Neuron (in vitro differentiated cells): ENCODE results near the gene RHCG.

Source experiments
- H2AFZ ChIP-seq: one replicate; pipeline ENCODE4 v1.6.1; 2013; ENCODE audit warnings: low read depth, mild to moderate bottlenecking, inconsistent platforms, low read length, moderate library complexity
- H3K27me3 ChIP-seq: one replicate; pipeline ENCODE4 v1.6.1; 2013; ENCODE audit warnings: low read length; ENCODE audit not compliant: insufficient read depth
- H3K36me3 ChIP-seq: one replicate; pipeline ENCODE4 v1.6.1; 2013; ENCODE audit warnings: low read length; ENCODE audit not compliant: insufficient read depth
- H3K4me1 ChIP-seq: one replicate; pipeline ENCODE4 v1.6.1; 2013; ENCODE audit warnings: low read length; ENCODE audit not compliant: insufficient read depth
- H3K4me3 ChIP-seq: 2 replicates; pipeline ENCODE4 v1.5.1; 2013; ENCODE audit warnings: mild to moderate bottlenecking, low read length, moderate library complexity
- H3K9me3 ChIP-seq: one replicate; pipeline ENCODE4 v1.6.1; 2013; ENCODE audit warnings: low read length

RHCG gene

DNA sequence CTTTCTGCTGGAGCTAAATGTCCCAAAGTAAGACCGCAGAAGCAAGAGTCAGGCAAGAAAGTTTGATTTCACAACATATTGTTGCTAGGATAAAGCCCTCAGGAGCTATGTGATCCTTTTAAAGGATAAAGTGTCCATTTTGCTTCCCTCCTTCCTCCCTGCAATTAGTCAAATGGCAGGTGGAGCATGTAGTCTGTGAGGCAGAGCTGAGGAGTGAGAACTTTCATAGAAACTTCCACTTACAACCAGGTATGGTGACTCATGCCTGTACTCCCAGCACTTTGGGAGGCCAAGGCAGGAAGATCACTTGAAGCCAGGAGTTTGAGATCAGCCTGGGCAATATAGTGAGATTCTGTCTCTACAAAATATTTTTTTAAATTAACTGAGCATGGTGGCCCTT is 25.2 kb upstream of the RHCG start:
- H3K36me3 ChIP-seq = no peaks in the 10 kb centered on the region
- no peak overlapping the region for H3K4me3 ChIP-seq
- peaks cover 14% of the 10 kb centered on the region for H3K27me3 ChIP-seq
- H2AFZ ChIP-seq = no peak overlapping the region
- no peaks in the 10 kb centered on the region for H3K9me3 ChIP-seq
- H3K4me1 ChIP-seq = no peaks in the 10 kb centered on the region

GRCh38 chr15:89515477-89515876 is 19.1 kb upstream of the RHCG start:
- no peaks in the 10 kb centered on the region for H3K36me3 ChIP-seq
- H3K4me1 ChIP-seq = no peaks in the 10 kb centered on the region
- no peak overlapping the region for H3K4me3 ChIP-seq
- no peak overlapping the region for H2AFZ ChIP-seq
- H3K27me3 ChIP-seq = peaks cover 12% of the 10 kb centered on the region
- no peaks in the 10 kb centered on the region for H3K9me3 ChIP-seq

GRCh38 chr15:89514596-89515406 is 18.4 kb upstream of the RHCG start:
- Histone ChIP-seq H2AFZ (no peak overlapping the region), H3K4me3 (no peak overlapping the region), H3K27me3 (peaks cover 12% of the 10 kb centered on the region)

DNA sequence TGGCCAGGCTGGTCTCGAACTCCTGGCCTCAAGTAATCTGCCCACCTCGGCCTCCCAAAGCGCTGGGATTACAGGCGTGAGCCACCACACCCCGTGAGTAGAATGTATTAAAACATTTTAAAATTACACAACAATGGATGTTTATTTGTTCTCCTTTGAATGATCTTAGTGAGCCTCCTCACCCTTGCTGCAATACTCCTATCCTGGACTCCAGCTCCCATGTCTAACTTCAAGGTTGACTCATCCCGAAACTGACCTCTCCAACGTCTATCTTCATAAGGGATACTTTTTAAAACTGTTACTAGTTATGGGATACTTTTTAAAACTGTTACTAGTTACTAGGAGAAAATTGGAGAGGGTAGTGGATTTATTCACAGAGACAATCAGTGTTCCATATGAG is 17.8 kb upstream of the RHCG start:
- H3K4me3 ChIP-seq = no peak overlapping the region
- no peaks in the 10 kb centered on the region for H3K9me3 ChIP-seq
- peaks cover 12% of the 10 kb centered on the region for H3K27me3 ChIP-seq
- H3K36me3 ChIP-seq = no peaks in the 10 kb centered on the region
- no peak overlapping the region for H2AFZ ChIP-seq
- H3K4me1 ChIP-seq = no peaks in the 10 kb centered on the region

More at GRCh38 chr15:89514596-89515406, 18.4 kb upstream of the RHCG start:
- Histone ChIP-seq H3K9me3 (no peaks in the 10 kb centered on the region), H3K4me1 (no peaks in the 10 kb centered on the region), H3K36me3 (no peaks in the 10 kb centered on the region)

DNA sequence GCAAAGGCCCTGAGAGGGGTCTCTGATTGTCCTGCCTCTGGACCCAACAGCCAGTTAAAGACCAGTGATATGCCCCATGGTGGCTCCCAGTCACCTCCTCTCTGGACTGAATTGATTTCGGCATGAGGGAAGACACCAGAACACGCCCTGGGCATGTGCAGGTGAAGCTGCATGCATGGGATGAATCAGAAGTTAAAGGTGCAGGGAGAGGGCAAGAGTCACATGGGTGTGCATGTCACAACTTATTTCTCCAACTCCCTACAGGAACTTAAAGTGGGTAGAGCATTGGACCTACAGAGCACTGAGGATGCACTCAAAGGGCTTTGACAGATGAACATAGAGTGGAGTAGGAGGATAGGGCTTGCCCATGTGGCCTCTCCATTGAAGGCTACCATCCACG is 16.9 kb upstream of the RHCG start:
- Histone ChIP-seq H3K4me1 (no peaks in the 10 kb centered on the region), H3K4me3 (no peak overlapping the region), H3K9me3 (no peaks in the 10 kb centered on the region), H2AFZ (no peak overlapping the region), H3K27me3 (peaks cover 12% of the 10 kb centered on the region), H3K36me3 (no peaks in the 10 kb centered on the region)

GRCh38 chr15:89512631-89513030 is 16.2 kb upstream of the RHCG start:
- no peaks in the 10 kb centered on the region for H3K36me3 ChIP-seq
- H3K9me3 ChIP-seq = no peaks in the 10 kb centered on the region
- H2AFZ ChIP-seq = no peak overlapping the region
- H3K4me1 ChIP-seq = no peaks in the 10 kb centered on the region
- peaks cover 12% of the 10 kb centered on the region for H3K27me3 ChIP-seq
- H3K4me3 ChIP-seq = no peak overlapping the region

DNA sequence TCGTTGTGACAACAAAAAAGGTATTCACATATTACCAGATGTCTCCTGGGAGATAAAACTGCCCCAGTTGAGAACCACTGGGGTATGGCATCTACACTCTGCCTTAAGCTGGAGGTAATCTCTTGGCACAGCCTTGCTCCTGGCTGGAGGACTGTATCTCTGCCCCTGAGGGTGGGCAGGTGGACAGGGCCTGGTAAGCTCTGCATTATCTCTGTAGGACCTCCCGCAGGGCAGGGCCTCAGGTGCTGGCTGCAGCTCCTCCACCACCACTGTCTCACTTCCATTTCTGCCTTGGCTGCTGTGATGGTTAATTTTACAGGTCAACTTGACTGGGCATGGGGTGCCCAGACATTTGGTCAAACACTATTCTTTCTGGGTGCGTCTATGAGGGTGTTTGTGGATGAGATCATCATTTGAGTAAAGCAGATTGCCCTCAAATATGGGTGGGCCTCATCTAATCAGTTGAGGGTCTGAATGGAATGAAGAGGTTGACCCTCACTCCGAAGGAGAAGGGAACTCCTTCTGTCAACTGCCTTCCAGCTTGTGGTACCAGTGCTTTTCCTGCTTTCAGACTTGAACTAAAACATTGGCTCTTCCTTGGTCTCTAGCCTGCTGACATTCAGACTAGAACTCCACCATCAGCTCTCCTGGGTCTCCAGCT is 9.8 kb upstream of the RHCG start:
- no peaks in the 10 kb centered on the region for H3K9me3 ChIP-seq
- no peak overlapping the region for H2AFZ ChIP-seq
- H3K27me3 ChIP-seq = peaks cover 4% of the 10 kb centered on the region
- H3K4me3 ChIP-seq = no peak overlapping the region
- H3K4me1 ChIP-seq = no peaks in the 10 kb centered on the region
- H3K36me3 ChIP-seq = no peaks in the 10 kb centered on the region

DNA sequence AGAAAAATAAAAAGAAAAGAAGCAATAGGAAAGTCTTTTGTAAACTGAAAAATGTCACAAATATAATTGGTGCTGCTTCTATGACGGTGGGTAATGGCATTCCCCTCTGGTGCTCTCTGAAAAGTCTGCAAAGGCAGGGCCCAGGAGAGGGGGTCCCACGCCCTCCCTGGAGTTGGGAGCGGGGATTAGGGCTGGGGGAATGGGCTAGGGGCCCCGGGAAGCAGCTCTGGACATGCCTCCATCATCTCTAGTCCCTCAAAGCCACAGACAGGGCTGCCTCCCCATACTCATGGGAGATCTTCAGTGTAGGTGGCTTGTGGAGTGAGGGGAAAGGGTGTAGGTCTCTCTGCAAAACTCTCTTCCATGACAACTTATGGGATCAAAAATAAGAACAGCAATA is 7.8 kb upstream of the RHCG start:
- Histone ChIP-seq H3K4me1 (no peaks in the 10 kb centered on the region), H2AFZ (no peak overlapping the region), H3K9me3 (no peaks in the 10 kb centered on the region), H3K27me3 (peaks cover 4% of the 10 kb centered on the region), H3K36me3 (no peaks in the 10 kb centered on the region), H3K4me3 (no peak overlapping the region)

DNA sequence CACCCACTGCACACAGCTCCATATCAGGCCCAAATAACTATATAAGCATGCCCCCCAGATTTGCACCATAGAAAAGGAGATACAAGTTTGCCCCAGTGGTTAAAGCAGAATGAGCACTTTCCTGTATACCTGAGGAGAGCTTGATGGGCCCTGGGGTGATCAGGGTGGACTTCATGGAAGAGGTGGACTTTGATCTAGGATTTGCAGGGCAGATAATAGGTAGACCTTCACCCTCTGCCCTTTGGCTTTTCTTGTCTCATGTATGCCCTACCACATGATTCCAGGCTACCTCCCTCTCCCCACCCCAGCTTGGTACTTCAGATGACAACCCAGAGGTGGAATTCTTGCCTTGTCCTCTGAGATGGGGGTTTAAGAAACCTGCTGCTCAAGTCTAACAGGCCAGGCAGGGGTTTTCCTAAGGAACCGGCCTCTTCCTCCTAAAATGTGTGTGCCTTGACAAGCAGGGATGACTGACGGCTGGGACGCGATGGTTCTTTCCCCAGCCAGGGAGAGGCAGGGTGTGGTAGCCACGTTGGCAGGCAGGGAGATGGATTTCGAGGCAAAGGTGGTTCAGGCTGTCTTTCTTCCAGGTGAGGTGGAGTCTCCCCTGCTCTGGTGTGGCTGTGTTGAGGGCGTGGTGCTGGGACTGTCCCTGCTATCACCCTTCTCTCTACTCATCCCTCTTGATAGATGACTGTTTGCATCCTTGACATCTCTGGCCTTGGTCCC is 6.6 kb upstream of the RHCG start:
- Histone ChIP-seq H3K4me3 (no peak overlapping the region), H3K4me1 (no peaks in the 10 kb centered on the region), H3K27me3 (peaks cover 12% of the 10 kb centered on the region), H3K9me3 (no peaks in the 10 kb centered on the region), H2AFZ (no peak overlapping the region), H3K36me3 (no peaks in the 10 kb centered on the region)

DNA sequence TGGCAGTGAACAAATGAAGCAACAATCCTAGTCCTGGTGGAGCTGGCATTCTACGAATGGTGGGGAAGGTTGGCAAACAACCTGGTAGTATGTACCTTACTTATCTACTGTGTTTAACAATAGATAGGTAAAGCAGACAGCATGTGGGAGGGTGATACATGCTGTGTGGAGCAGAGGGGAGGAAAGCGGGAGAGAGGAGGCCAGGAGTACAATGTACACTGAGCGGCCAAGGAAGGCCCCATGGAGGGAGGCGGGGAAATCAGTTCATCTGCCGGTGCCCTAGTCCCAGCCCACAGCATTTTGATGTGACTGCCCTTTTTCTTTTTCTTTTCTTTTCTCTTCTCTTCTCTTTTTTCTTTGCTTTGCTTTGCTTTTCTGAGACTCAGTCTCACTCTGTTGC is 5.3 kb upstream of the RHCG start:
- Histone ChIP-seq H3K27me3 (peaks cover 19% of the 10 kb centered on the region), H2AFZ (no peak overlapping the region), H3K9me3 (no peaks in the 10 kb centered on the region), H3K36me3 (no peaks in the 10 kb centered on the region), H3K4me1 (no peaks in the 10 kb centered on the region), H3K4me3 (no peak overlapping the region)

GRCh38 chr15:89500397-89501270 is 4.3 kb upstream of the RHCG start:
- no peak overlapping the region for H2AFZ ChIP-seq
- H3K36me3 ChIP-seq = no peaks in the 10 kb centered on the region
- no peaks in the 10 kb centered on the region for H3K9me3 ChIP-seq
- H3K4me3 ChIP-seq = no peak overlapping the region
- peaks cover 29% of the 10 kb centered on the region for H3K27me3 ChIP-seq
- peaks cover 2% of the 10 kb centered on the region for H3K4me1 ChIP-seq

GRCh38 chr15:89499156-89499555 is 2.8 kb upstream of the RHCG start:
- H3K9me3 ChIP-seq = no peaks in the 10 kb centered on the region
- H3K27me3 ChIP-seq = peaks cover 40% of the 10 kb centered on the region
- H3K36me3 ChIP-seq = no peaks in the 10 kb centered on the region
- H3K4me1 ChIP-seq = peaks cover 2% of the 10 kb centered on the region
- no peak overlapping the region for H2AFZ ChIP-seq
- no peak overlapping the region for H3K4me3 ChIP-seq
